DND-41 (cell line): ENCODE results near the gene MMD2.

Source experiments
- CTCF ChIP-seq: IDR thresholded peaks from 2 replicates; pipeline ENCODE4 v1.5.1; 2012; ENCODE audit warnings: borderline replicate concordance, low read length, moderate library complexity, mild to moderate bottlenecking; ENCODE audit not compliant: poor library complexity, severe bottlenecking; ENCODE audit errors: extremely low read depth
- EZH2 ChIP-seq: IDR thresholded peaks from 3 replicates; pipeline ENCODE4 v1.6.1; 2012; ENCODE audit warnings: borderline replicate concordance, low read depth, mild to moderate bottlenecking, moderate library complexity, low read length, inconsistent platforms; ENCODE audit not compliant: severe bottlenecking

- TF ChIP-seq CTCF (no peak), EZH2 (no peak)
Measured at GRCh38 chr7:4878336-4879335, 80.4 kb downstream of the MMD2 start.
